Measurements from ENCODE around the gene SYNDIG1.

Gene SYNDIG1

DNA sequence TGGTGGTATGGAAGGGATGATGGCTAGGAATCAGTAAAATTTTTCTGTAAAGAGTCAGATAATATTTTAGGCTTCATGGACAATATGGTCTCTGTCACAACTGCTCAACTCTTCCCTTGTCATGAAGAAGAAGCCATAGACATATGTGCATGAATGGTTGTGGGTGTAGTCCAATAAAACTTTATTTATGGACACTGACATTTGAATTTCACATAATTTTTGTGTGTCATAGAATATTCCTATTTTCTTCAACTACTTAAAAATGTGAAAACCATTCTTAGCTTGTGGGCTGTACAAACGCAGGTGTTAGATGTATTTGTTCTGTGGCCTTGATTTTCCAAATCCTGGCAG is 59.9 kb downstream of the SYNDIG1 start:
- no peak for DNase-seq

DNA sequence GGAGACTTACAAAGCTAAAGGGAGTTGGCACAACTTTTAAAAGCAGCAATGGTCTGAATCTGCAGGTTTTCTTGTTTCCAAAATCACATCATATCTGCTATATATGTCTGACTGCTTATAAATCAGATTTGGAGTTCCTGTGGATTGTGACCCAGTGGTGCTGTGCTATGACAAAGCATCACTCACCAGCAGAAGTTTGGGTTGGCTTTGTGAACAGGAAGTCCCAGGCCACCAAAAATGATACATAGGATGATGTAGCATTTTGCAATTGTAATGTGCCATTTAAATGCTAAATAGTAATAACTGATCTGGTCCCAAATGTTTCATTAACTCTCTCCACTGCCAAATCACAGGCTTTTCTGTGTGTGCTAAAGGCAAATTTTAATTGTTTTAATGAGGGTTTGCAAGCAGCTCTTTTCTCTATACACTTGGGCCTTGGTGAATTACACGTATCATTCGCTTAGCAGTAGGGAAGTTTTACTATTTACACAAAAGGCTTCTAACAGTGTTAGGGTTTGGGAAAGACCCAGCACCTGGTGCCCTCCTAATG is 60.8 kb downstream of the SYNDIG1 start:
- no peak for DNase-seq

DNA sequence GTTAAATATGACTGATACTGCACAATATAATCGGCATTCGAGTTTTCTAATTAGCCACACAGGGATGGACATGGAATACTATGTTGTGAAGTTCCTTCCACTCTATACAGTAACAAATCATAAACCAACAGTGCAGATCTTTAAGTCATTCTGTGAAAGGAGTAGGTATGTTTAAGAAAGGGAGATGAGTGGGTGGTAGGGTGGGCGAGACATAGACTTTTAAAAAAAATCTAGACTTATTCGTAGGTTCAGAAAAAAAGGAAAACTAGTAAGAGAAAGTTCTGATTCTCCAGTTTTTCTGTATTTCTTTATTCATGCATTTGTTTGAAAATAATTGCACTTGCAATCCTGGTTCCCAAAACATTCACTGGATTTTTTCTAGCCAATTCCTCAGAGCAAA is 61.8 kb downstream of the SYNDIG1 start:
- no peak for DNase-seq

DNA sequence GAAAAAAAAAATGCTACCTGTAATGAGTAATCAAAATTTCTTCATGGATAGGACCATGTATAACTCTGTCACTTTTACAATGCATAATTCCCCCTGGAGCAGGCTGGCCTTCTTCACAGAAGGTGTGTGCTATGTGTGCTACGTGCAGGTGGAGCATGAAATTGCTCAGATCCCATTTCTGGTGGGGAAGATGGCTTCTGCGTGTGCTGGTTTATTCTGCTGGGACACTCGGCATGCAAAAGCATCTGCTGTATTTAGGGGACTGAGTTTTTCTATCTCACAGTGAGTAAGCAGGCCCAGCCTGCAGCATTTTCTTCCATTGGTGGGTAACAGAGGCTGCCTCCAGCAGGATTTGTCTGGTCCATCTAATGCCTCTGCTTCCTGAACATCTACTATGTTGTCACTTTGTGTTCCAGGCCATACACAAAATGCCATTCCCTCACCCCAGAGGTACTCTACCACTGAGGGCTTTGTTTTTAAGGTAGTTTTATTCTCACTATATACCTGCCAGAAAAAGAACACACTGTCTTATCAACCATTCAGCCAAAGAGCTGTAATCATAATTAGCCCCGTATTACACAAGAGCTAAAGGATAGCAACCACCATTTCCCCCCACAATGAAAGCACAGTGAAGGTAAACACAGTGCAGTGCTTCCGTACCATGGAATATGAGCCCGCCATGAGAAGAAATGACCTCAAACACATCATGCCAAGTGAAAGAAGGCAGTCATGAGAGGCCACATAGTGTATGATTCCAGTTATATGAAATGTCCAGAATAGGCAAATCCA is 62.4 kb downstream of the SYNDIG1 start:
- DNase-seq: no peak

DNA sequence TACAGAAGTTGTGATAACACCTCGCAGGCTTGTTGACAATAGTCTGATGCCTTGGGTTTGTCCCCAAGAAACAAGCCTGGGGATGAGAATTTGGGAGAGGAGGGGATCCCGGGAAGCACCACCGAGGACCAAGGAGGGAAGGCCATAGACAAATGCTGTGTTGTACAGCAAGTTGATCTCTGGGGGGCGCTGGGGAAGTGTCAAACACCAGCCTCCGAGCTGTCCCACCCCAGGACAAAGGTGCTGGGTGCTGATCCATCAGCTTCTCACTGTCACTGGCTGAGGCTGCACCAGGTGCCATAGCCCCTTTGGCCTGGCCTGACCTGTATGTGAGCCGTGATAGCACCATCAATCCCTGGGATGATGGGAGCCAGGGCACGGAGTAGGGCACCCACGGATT is 64.0 kb downstream of the SYNDIG1 start:
- no peak for DNase-seq

DNA sequence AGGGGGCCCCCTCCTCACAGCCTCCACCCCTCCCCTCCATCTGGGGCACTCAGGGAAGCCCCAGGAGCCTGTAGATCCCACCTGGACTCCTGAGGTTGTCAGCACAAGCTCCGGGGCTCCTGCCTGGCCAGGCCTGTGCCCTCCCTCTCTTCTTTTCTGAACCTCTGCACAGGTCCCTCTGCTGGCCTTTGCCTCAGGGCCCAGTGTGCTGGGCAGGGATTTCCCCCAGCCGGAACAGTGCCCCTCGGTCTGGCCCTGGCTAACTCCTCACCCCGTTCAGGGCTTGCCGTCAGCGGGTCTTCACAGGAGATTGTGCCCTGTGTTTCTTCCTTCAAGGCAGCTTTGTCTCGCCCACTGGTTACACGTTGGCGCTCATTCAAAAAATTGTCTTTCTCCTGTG is 64.9 kb downstream of the SYNDIG1 start:
- no peak for DNase-seq

DNA sequence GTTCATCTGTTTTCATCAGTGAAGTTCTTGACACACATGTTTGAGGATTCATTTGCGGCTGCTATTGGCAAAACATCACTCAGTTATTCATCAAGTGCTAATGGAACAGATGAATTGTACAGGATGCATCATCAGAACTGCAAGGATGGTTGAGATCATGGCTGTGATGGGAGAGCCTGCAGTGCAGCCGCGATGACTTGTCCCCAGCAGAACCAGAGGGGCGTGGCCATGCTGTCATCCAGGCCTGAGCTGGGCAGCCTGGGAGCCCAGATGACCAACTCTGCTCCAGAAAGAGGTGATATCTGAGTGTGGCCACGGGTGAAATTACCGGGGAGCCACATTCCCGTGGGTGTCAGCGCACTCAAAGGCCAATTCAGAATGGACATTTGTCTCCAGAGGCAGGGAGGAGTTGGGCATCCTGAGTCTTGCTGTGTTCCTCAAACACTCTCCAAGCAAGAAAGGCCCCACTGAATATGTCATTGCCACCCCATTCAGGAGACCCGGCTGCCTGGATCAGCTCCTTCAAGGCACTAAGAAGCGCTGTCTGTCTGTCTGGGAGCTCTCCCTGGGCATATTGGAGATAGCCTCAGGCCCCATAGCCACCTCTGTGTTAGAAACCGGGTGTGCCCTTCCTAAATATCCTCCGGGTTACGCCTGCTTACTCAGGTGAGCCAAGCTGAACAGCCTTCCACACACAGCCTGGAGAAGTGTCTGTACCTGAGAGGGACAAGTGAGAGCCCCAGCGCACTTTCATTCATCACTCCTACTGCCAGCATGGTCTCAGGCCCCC is 66.7 kb downstream of the SYNDIG1 start:
- DNase-seq: no peak

DNA sequence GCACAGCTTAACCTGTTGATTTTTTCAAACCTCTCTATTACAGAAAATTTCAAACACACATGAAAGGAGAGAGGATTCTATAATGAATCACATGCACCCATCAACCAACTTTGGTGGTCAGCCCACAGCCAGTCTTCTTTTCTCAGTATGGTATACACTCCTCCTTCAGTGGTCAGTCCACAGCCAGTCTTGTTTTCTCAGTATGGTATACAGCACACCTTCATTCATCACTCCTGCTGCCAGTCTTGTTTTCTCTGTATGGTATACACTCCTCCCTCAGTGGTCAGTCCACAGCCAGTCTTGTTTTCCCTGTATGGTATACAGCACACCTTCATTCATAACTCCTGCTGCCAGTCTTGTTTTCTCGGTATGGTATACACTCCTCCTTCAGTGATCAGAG is 67.8 kb downstream of the SYNDIG1 start:
- no peak for DNase-seq

DNA sequence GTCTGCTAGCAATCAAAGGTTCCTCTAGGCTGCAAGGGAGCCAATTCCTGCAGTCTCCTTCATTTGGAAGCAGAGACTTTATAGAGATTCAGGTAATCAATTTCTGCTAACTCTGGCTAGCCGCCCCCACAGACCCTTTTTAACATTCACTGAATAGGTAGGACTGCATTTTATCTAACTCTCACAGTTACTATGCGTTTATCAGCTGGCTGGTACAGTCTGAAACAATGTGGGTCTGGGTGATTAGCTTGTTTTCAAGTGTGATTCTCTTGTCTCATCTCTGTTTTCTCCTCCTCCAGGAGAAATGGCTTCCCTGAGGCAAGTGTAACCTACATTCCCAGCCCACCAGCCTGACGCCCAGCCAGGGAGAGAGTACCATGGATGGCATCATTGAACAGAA is 73.3 kb downstream of the SYNDIG1 start:
- no peak for DNase-seq

DNA sequence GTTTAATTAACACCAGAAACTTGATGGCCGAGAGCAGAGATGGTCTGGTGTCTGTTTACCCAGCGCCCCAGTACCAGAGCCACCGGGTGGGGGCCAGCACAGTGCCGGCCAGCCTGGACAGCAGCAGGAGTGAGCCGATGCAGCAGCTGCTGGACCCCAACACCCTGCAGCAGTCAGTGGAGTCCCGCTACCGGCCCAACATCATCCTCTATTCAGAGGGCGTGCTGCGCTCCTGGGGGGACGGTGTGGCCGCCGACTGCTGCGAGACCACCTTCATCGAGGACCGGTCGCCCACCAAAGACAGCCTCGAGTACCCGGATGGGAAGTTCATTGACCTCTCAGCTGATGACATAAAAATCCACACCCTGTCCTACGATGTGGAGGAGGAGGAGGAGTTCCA is 73.7 kb downstream of the SYNDIG1 start:
- DNase-seq: no peak

DNA sequence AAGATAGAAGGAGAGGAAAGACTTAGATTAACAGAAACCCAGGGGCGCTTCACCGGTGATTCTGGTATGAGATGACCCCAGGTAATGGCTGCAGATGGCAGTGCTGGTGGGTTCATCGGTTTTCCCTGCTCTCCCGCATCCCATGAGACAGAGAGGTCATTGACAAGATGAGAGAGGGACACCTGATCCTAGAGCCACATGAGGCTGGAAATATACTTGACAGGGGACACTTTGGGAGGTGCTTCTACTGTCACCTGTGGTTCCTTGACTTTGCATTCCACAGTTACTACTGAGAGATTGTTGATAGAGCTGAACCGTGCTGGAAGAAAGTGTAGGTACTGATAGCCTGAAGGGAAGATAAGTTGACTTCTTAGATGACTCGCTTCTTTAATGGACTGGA is 74.3 kb downstream of the SYNDIG1 start:
- DNase-seq: no peak

DNA sequence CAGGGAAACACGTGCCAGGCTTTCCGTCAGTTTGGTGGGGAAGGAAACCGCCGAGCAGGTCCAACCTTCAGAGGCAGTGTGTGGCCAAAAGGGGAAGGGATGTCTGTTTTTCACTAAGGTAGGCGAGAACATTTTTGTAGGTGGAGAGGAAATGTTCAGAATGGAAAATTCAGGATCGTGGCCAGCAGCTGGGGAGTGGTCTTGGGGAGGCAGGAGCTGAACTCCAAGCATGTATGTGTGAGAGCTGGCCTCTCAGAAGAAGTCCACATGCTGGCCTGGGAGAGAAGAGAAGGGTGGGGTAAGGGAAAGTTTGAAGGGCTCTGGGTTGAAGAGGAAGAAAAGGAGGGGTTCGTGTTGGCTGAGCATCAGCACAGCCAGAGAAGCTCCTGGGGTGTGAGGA is 74.9 kb downstream of the SYNDIG1 start:
- DNase-seq: no peak

DNA sequence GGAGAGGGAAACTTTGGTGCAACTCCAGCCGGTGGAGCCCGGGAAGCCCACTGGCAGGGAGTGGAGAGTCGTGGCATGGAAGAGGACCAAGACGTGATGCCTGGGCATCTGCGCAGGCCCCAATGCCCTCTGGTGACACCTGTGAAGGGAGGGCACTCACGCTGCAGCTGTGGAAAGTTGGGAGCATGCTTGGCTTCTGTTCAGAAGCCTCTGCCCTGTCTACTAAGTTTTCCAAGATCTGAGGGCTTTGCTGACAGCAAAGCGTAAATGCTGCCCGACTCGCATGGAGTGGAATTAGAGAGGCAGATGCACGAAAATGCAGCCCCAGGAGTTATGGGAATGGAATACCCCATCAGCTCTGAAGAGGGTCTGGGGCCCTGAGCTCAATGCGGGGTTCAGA is 75.7 kb downstream of the SYNDIG1 start:
- no peak for DNase-seq

DNA sequence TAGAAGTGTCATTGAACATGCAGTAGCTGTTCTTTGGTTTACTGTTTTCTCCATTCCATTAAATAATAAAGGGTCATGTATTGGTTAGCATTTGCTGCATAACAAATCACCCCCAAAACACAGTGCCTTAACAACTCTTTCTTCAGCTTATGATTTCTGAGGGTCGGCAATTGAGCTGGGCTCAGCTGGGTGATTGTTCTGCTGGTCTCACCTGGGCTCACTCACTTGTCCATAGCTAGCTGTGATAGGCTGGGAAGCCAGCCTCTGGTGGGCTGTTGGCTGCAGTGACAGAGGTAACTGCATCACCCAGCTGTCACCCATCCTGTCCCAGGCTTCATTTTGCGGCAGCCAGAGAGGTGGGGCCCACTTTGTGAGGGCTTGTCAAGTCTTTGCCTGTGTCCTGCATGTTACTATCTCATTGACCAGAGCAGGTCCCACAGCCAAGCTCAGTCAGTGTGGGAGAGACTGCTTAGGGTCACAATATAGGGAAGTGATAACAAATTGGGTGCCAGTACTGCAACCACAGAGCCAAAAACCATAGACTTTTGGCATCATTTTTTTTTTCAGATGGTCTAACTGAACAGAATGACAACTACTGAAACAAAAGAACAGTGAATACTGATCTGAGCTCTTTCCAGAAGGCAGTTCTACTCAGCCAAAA is 76.9 kb downstream of the SYNDIG1 start:
- DNase-seq: no peak

DNA sequence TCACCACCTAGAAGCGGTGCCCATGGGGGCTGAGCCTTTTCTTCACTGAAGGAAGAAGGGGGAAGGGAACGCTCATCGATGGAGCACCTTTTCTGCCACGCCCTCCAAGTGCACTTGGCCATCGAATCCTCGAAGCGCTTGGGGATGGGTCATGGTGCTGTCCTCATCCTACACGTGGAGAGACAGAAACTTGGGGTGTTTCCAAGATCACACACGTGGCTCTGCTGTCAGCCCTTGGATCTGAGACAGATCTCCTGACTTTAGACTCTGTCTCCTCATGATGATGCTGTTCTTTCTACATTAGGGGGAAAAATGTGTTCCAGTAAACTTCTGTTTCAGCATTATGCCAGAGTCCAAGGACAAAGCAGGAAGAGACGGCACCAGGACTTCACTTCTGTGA is 78.5 kb downstream of the SYNDIG1 start:
- no peak for DNase-seq

DNA sequence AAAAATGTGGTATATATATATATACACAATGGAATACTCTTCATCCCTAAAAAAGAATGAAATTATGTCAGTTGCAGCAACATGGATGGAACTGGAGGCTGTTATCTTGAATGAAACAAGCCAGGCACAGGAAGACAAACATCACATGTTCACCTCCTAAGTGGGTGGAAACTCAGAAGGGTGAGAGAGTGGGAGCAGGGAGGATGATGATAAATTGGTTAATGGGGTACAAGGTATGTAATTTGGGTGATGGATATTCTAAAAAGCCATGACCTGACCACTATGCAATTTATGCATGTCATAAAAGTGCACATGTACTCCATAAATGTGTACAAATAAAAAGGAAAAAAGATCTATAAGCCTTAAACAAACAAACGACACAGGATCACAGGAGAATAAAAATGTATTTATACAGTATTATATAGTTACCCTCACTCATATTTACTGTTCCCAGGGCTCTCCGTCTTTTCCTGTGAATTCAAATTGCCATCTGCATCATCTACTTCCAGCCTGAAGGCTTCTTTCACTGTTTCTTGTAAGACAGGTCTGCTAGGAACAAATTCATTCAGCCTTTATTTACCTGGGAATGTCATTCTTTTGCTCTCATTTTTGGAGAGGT is 89.8 kb downstream of the SYNDIG1 start:
- no peak for DNase-seq

DNA sequence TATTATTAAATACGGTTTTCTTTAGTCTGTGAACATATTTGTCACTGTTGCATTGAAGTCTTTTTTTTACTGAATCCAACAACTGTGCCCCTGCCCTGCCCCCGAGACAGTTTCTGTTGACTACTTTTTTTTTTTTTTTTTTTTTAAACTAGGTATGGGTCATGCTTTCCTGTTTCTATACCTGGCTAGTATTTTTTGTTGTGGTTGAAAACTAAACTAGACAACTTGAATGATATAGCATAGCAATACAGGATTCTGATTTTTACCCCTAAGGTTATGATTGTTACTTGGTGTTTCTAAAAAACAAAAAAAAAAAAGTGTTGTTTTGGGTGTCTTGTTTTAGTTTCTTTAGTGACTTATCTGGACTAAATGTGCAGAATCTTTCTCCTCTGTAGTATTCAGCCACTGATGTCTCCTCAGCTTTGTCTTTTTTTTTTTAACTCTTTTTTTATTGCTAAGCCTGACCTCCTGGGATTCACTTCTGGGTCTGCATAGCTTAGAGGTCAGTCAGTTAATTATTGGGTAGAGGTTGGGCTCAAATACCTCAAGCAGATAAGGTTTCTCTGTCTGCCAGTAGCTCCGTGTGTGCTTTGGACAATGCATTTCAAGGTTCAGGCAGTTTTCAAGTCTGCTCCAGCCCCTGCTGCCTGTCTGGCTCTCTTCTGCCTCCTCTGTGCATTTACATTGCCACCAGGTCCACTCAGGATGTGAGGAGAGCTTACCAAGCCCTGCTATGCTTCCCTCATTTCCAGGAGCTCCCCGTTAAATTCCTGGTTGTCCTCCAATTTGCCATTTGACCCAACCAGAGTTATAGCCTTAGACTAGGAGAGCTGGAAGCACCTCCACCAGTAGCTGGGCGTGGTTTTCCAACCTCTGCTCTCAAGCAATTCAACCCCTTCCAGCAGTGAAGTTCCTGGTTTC is 91.4 kb downstream of the SYNDIG1 start:
- no peak for DNase-seq

DNA sequence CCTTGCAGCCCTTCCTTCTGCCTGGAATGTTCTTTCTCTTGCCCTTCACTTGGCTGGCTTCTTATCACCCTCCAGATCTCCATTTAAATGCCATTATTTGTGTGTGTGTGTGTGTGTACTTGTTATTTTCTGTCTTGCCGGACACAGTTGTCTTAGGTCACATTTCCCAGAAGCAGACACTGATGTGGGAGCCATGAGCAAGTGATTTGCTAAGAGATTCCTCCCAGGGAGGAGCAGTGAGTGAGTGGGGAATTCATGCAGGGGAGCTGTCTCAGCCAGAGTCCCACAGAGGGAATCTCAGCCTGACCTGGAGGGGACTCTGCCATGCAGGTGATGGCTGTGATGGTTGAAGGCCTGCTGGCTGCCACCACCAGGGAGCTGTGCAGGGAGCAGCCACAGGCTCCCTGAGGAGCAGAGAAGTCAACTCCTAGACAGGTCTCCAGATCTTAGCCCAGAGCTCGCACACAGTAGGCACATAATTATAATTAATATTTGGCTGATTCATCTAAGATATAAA is 96.5 kb downstream of the SYNDIG1 start:
- DNase-seq: no peak

DNA sequence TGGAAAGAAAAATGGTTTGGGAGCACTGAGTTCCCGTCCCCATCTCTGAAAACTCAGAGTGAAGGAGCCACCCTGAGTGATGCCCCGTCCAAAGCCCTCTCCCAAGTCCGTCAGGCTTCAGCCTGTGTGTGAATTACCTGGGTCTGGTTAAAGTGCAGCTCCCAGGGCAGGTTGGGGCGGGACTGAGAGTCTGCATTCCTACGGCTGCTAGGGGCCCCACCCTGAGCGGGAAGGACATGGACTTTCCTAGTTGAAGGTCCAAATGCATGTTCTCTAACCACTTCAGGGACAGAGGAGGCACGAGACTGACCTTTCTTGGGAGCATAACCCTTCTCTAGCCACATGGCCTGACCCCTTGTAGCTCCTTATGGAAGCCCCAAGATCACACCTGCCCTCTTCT is 97.2 kb downstream of the SYNDIG1 start:
- DNase-seq: no peak

DNA sequence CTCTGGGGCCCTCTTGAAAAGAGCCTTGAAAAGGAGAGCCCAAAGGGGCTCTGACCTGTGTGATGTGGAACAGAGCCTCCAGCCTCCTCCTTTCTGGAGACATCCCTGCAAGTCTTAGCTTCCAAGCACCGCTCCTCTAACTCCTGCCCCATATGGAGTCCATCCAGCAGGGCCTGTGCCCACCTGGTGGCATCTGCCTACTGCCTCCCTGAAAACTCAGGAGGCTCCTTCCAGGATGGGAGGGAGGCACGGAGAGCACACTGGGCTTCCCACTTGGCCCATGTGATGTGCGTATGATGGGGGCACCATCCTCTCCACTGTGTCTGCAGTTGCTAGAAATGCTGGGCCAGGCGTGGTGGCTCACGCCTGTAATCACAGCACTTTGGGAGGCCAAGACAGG is 98.1 kb downstream of the SYNDIG1 start:
- DNase-seq: no peak

DNA sequence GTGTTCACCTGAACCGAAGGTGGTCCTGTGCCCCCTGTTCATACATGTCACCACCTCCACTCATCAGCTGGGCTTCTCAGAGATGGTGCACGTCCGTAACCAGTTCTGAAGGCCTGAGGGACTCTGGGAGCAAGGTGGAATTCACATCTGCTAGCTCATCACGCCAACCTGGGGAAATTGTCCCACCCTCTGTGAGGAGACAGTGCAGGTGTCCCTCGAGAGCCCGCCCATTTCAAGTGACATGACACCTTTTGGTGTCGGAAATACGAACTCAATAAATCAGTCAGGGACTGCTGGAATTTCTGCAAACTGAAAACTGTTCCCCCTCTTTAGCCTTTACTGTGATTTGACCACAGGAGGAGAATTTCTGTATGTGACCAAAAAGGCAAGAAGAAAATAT is 99.4 kb downstream of the SYNDIG1 start:
- DNase-seq: no peak

DNA sequence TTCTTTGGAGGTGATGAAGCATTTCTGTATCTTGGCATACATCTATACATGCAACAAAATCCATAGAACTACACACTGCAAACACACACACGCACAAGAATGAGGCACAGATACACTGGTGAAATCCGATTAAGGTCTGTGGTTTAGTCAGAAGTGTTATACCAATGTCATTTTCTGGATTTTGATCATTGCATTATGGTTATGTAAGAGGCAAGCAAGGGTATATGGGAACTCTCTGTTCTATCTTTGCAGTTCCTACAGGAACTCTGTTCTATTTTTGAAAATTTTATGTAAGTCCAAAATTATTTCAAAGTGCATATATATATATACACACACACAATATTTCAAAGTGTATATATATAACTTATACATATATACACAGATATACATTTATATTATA is 101.7 kb downstream of the SYNDIG1 start:
- DNase-seq: no peak
